22Rv1 (cell line): Measurements from ENCODE around the gene PRDM10.

Experiments used
- H3K27ac ChIP-seq: fragments of 450-650 bp; 2 replicates; pipeline ENCODE4 v1.5.1; 2017
- CTCF ChIP-seq: fragments of 450-650 bp; IDR thresholded peaks from 2 replicates; pipeline ENCODE4 v1.5.1; 2017; ENCODE audit warnings: mild to moderate bottlenecking
- ZFX ChIP-seq: fragments of 450-650 bp; IDR thresholded peaks from 2 replicates; pipeline ENCODE4 v1.6.1; 2017; ENCODE audit warnings: antibody characterized with exemption, borderline replicate concordance

PRDM10 gene

GRCh38 chr11:129855086-129855485, 147.5 kb downstream of the PRDM10 start:
- H3K27ac ChIP-seq: no peak overlapping the region
- TF ChIP-seq ZFX (no peak), CTCF (no peak)

GRCh38 chr11:129854232-129854805, 148.3 kb downstream of the PRDM10 start:
- peak overlapping the region; percentile 77 for H3K27ac ChIP-seq
- no peak for TF ChIP-seq CTCF
- TF ChIP-seq ZFX: no peak

GRCh38 chr11:129853518-129854231, 149.0 kb downstream of the PRDM10 start:
- peak overlapping the region; percentile 77 for H3K27ac ChIP-seq
- TF ChIP-seq CTCF (no peak), ZFX (no peak)

GRCh38 chr11:129852125-129852740, 150.4 kb downstream of the PRDM10 start:
- TF ChIP-seq CTCF: no peak
- peak overlapping the region; percentile 77 for H3K27ac ChIP-seq
